ENCODE measurements around the gene KCNQ5. TPM values are rescaled to one million over a fixed set of nuclear protein-coding genes. Genes with fewer than 3 reads are reported as not detected.
A peak's percentile ranks its signal among the peaks of the same experiment; 100 is the strongest.
"Not testable (repeated sequence)": the region's sequence is repeated elsewhere in the genome, so short reads cannot be mapped to it uniquely, and the experiment has no call there.

The KCNQ5 gene
- total RNA-seq, 6 experiments from 2014 or later = 16.3 to 35.5 (median 20.2) TPM

DNA sequence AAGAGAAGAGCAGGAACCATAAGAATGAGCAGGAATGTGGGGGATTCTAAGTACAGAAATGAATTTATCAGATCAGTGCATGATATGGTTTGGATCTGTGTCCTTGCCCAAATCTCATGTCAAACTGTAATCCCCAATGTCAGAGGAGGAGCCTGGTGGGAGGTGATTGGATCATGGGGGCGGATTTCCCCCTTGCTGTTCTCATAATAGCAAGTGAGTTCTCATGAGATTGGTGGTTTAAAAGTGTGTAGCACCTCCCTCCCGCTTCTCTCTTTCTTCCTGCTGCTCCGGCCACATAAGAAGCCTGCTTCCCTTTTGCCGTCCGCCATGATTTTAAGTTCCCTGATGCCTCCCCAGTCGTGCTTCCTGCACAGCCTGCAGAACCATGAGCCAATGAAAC, 554.2 kb downstream of the KCNQ5 start:
- peaks cover 23% of the 10 kb centered on the region for H3K4me1 Mint-ChIP-seq (ENCODE audit: low read depth)
- TF ChIP-seq, protein P1, sequence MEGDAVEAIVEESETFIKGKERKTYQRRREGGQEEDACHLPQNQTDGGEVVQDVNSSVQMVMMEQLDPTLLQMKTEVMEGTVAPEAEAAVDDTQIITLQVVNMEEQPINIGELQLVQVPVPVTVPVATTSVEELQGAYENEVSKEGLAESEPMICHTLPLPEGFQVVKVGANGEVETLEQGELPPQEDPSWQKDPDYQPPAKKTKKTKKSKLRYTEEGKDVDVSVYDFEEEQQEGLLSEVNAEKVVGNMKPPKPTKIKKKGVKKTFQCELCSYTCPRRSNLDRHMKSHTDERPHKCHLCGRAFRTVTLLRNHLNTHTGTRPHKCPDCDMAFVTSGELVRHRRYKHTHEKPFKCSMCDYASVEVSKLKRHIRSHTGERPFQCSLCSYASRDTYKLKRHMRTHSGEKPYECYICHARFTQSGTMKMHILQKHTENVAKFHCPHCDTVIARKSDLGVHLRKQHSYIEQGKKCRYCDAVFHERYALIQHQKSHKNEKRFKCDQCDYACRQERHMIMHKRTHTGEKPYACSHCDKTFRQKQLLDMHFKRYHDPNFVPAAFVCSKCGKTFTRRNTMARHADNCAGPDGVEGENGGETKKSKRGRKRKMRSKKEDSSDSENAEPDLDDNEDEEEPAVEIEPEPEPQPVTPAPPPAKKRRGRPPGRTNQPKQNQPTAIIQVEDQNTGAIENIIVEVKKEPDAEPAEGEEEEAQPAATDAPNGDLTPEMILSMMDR (IDR thresholded peaks at IDR 0.05) = no peak
- no peaks in the 10 kb centered on the region for H3K36me3 Mint-ChIP-seq (ENCODE audit: low read depth)
- H3K9me3 Mint-ChIP-seq = no peaks in the 10 kb centered on the region
- no peaks in the 10 kb centered on the region for H3K27me3 Mint-ChIP-seq (ENCODE audit: insufficient read depth)
- no peak overlapping the region for H3K27ac Mint-ChIP-seq
- no peak overlapping the region for H3K4me3 Mint-ChIP-seq
- no peak for DNase-seq

DNA sequence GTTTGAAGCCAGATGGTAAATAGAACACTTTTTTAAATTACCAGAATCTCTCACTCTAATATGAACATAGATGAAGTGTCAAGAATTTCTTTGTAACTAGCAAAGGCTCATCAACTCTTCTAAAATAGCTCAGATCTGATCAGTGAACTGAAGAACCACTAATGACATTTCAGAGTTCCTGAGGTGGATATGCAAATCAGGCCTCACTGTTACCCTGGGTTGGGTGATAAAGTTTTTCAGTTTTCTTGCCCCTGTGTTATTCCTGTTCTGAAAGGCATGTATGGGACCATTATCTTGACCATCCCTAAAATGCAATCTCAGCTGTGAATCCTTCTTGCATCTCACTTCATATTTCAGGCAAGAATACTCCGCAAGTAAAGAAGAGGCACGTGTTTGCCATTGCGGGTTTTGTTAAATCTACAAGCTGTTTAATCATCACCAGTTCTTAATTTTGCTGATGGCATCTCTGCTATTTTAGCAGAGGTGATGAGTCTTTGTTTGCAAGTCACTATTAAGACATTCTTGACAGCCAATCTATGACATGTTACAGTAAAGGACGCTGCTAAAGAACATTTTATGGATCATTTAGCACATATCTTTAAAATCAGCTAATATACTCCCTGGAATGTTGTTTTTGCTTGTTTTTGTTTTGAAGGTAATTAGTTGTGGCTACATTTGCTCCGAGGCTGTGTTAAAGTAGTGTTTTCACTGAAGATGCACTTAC, 555.5 kb downstream of the KCNQ5 start:
- DNase-seq = no peak
- no peak overlapping the region for H3K4me3 Mint-ChIP-seq
- H3K4me1 Mint-ChIP-seq (ENCODE audit: low read depth) = peaks cover 27% of the 10 kb centered on the region
- H3K36me3 Mint-ChIP-seq (ENCODE audit: low read depth) = no peaks in the 10 kb centered on the region
- H3K27me3 Mint-ChIP-seq (ENCODE audit: insufficient read depth) = no peaks in the 10 kb centered on the region
- no peaks in the 10 kb centered on the region for H3K9me3 Mint-ChIP-seq
- H3K27ac Mint-ChIP-seq = no peak overlapping the region
- TF ChIP-seq, protein P1 (IDR thresholded peaks at IDR 0.05) = no peak

DNA sequence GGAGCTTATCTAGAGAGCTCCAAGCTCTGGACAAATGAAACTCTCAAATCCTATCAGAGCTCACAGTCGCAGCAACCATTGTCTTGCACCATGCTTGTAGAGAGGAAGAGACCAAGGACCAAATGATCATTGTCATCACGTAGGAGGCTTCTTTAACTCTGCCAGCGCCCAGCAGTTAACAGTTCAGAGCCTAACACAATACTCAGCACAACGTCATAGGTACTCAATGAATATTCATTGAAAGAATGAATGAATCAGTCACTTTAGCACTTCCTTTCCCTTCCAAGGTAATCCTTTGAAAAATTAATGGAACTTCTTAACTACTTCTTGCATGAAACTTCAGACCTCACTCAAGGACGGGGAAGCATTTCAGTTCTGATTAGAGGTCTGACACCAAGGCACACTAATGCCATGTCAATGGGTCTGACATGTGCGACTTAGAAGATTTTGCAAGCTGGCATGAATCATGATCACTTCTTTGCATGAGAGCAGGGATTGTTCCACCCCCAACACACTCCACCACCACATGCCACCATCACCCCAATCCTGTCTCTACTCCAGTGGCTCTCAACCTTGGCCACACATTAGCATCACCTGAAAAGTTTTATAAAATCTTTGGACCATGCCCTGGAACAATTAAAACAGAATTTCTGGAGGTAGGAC, 558.3 kb downstream of the KCNQ5 start:
- Mint-ChIP-seq H3K27me3 (ENCODE audit: insufficient read depth) (no peaks in the 10 kb centered on the region), H3K9me3 (no peaks in the 10 kb centered on the region), H3K4me3 (peak overlapping the region; percentile 88), H3K27ac (peak overlapping the region; percentile 82), H3K4me1 (ENCODE audit: low read depth) (peaks cover 27% of the 10 kb centered on the region), H3K36me3 (ENCODE audit: low read depth) (no peaks in the 10 kb centered on the region)
- TF ChIP-seq, protein P1 (IDR thresholded peaks at IDR 0.05) = no peak
- peak; percentile 37 for DNase-seq

DNA sequence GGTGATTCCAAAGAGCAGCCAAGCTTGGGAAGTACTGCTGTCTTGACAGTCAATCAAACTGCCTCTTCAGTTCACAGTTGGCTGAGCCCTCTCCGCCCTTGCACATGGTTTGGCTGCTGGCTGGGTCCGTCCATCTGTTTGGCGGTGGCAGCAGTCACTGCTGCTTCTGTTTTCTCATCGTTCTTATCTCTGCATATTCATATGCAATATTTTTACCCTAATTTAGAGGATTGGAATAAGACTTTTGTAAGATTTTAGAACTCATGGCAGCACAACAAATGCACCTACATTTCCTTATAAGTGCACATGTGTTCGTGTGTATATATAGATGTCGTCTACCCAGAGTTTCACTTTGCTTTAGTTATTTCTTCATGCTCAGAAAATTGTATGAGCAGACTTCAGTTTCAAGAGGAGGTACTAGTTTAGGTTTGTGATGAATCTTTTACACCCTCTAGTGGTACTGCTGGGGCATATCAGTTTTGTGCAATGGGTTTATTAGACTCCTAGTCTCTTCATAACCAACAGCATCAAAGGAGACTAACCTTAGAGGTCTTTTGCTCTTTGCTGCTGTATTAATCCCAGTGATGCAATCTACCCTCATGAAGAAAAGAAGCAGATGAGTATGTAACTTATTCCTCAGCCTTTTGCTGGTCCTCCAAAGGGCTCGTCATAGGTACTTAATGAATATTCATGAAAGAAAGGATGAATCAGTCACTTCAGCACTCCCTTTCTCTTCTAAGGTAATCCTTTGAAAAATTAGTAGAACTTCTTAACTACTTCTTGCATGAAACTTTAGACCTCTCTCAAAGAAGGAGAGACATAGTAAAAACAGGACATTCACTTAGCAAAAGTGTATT, 559.1 kb downstream of the KCNQ5 start:
- no peaks in the 10 kb centered on the region for H3K27me3 Mint-ChIP-seq (ENCODE audit: insufficient read depth)
- TF ChIP-seq, protein P1 (IDR thresholded peaks at IDR 0.05) = peak; percentile 95
- peak; percentile 84 for DNase-seq
- H3K4me3 Mint-ChIP-seq = peak overlapping the region; percentile 88
- H3K27ac Mint-ChIP-seq = peak overlapping the region; percentile 82
- H3K9me3 Mint-ChIP-seq = no peaks in the 10 kb centered on the region
- H3K36me3 Mint-ChIP-seq (ENCODE audit: low read depth) = no peaks in the 10 kb centered on the region
- peaks cover 27% of the 10 kb centered on the region for H3K4me1 Mint-ChIP-seq (ENCODE audit: low read depth)

DNA sequence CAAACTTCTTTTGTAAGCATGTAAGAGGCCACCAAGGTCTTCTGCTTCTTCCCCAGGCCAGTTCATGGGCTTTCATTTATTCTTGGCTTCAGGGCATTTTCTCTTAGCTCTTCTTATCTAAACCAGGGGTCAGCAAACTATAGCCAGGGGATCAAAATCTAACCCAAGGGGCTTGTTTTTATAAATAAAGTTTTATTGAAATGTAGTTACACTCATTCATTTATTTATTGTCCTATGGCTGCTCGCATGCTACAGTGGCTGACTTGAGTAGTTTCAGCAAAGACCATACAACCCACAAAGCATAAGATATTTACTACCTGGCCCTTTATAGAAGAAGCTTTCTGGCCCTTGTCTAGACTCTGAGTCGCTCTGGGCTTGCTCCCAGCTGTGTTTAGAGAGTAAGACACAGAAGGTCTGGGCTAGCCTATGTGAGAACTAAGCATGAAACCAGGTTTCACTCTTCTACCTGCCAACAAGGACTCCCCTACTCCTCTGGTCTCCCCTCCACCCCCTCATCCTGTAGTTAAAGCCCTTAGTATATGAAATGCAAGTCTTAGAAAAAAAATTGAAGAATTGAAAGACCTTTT, 560.2 kb downstream of the KCNQ5 start:
- Mint-ChIP-seq H3K4me3 (no peak overlapping the region), H3K36me3 (ENCODE audit: low read depth) (no peaks in the 10 kb centered on the region), H3K27ac (no peak overlapping the region), H3K4me1 (ENCODE audit: low read depth) (peaks cover 27% of the 10 kb centered on the region), H3K27me3 (ENCODE audit: insufficient read depth) (no peaks in the 10 kb centered on the region), H3K9me3 (no peaks in the 10 kb centered on the region)
- TF ChIP-seq, protein P1 (IDR thresholded peaks at IDR 0.05) = no peak
- DNase-seq = no peak

DNA sequence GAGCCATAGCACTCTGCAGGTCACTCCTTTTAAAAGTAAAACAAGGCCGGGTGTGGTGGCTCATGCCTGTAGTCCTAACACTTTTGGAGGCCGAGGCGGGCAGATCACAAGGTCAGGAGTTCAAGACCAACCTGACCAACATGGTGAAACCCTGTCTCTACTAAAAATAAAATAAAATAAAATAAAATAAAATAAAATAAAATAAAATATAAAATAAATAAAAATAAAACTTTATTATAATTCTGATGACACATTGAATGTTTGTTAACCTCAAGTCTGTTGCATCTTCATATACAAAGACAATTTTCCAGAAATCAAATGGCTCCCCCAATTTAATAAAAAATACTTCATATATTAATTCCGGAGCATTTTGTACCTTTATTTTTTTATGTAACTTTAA, 571.4 kb downstream of the KCNQ5 start:
- peaks cover 16% of the 10 kb centered on the region for H3K36me3 Mint-ChIP-seq (ENCODE audit: low read depth)
- not testable (repeated sequence) for H3K9me3 Mint-ChIP-seq; H3K27ac Mint-ChIP-seq; H3K4me1 Mint-ChIP-seq (ENCODE audit: low read depth); H3K4me3 Mint-ChIP-seq; DNase-seq; H3K27me3 Mint-ChIP-seq (ENCODE audit: insufficient read depth)

Data from HFFc6 (cell line).